ENCODE data around the gene RPEL1.

GRCh38 chr10:103254538-103255325 is 9.0 kb downstream of the RPEL1 start:
- TF ChIP-seq EZH2 (IDR thresholded peaks at IDR 0.05; ENCODE audit: borderline replicate concordance, insufficient read depth, low read length, poor library complexity, severe bottlenecking), result no peak
- TF ChIP-seq, protein P1, sequence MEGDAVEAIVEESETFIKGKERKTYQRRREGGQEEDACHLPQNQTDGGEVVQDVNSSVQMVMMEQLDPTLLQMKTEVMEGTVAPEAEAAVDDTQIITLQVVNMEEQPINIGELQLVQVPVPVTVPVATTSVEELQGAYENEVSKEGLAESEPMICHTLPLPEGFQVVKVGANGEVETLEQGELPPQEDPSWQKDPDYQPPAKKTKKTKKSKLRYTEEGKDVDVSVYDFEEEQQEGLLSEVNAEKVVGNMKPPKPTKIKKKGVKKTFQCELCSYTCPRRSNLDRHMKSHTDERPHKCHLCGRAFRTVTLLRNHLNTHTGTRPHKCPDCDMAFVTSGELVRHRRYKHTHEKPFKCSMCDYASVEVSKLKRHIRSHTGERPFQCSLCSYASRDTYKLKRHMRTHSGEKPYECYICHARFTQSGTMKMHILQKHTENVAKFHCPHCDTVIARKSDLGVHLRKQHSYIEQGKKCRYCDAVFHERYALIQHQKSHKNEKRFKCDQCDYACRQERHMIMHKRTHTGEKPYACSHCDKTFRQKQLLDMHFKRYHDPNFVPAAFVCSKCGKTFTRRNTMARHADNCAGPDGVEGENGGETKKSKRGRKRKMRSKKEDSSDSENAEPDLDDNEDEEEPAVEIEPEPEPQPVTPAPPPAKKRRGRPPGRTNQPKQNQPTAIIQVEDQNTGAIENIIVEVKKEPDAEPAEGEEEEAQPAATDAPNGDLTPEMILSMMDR (IDR thresholded peaks at IDR 0.05; ENCODE audit: poor library complexity, severe bottlenecking), result no peak
- no peak for TF ChIP-seq POLR2AphosphoS5 (IDR thresholded peaks at IDR 0.05)
